ENCODE results near the gene FALEC. TPM values are rescaled to one million over a fixed set of nuclear protein-coding genes. Genes with fewer than 3 reads are reported as not detected.

Gene FALEC
- total and polyA plus RNA-seq, 9 of the 15 experiments (the other 6 are each of a cell fraction or from before 2014, with no cell fraction given), result 0.15 to 1.8 (median 0.53) TPM; not detected in 5

GRCh38 chr1:150507912-150508864, 7.4 kb upstream of the FALEC start, which contains the start of gene ECM1 (continued):
- TF ChIP-seq NKRF (IDR thresholded peaks at IDR 0.05; ENCODE audit: borderline replicate concordance), result no peak
- TF ChIP-seq GABPB2 (CRISPR knock-in tag; conservative IDR thresholded peaks at IDR 0.05), result no peak
- TF ChIP-seq RNF2 (IDR thresholded peaks at IDR 0.05), result no peak
- no peak for TF ChIP-seq ZNF24 (IDR thresholded peaks at IDR 0.05)
- TF ChIP-seq FOXA3 (CRISPR knock-in tag; conservative IDR thresholded peaks at IDR 0.05 in 1 of 2, IDR thresholded peaks at IDR 0.05 in 1 of 2), result no peak
- no peak for TF ChIP-seq RBM15 (IDR thresholded peaks at IDR 0.05; ENCODE audit: insufficient read depth, low read length)
- no peak for TF ChIP-seq ATF2 (CRISPR knock-in tag; IDR thresholded peaks at IDR 0.05)
- no peak for TF ChIP-seq NR1H2 (CRISPR knock-in tag; IDR thresholded peaks at IDR 0.05)
- peak; percentile 16; the same call in 1 of the 2 replicates for TF ChIP-seq ZC3H4 (CRISPR knock-in tag; IDR thresholded peaks at IDR 0.05; ENCODE audit: borderline replicate concordance)
- TF ChIP-seq HDAC2 (IDR thresholded peaks at IDR 0.05), result 0 out of 2 replicates have a peak, but pooled peaks have one; percentile 14
- TF ChIP-seq RBFOX2 (IDR thresholded peaks at IDR 0.05; ENCODE audit: low read depth, low read length), result peak; percentile 73
- TF ChIP-seq SIN3B (IDR thresholded peaks at IDR 0.05; ENCODE audit: low read depth), result no peak
- no peak; a peak in 1 of 4 replicates for TF ChIP-seq HDAC1 (IDR thresholded peaks at IDR 0.05)
- no peak for TF ChIP-seq MITF (IDR thresholded peaks at IDR 0.05)
- TF ChIP-seq SAFB (IDR thresholded peaks at IDR 0.05; ENCODE audit: borderline replicate concordance, low read depth, low read length), result no peak
- TF ChIP-seq ZNF830 (CRISPR knock-in tag; IDR thresholded peaks at IDR 0.05), result no peak
- TF ChIP-seq ZNF655 (CRISPR knock-in tag; IDR thresholded peaks at IDR 0.05), result no peak
- TF ChIP-seq ZNF282 (CRISPR knock-in tag; IDR thresholded peaks at IDR 0.05), result no peak

Data from K562 (cell line).